Adrenal gland (tissue), 12 donors: ENCODE results near the gene PARD3B. TPM values are rescaled to one million over a fixed set of nuclear protein-coding genes. Genes with fewer than 3 reads are reported as not detected.

Source experiments
- DNase-seq, 7 donors: peaks; one replicate each; pipeline ENCODE4 v3.0.0-alpha.2; 2019 to 2020
- H3K27ac ChIP-seq, 5 donors: fragments of 200-600 bp; sonication (generic) in 4 of 5; 1 replicate in 3 of 5; 2 replicates in 2 of 5; pipeline versions ENCODE4 v1.5.1 to v1.8.0; 2016 to 2020; ENCODE audit warnings: mild to moderate bottlenecking in 1 of 5
- H3K27me3 ChIP-seq: fragments of 200-600 bp; 2 replicates; pipeline ENCODE4 v1.8.0; 2021
- H3K36me3 ChIP-seq, 2 donors: fragments of 200-600 bp; replicated peaks in 1 of 2; 1 replicate in 1 of 2; 2 replicates in 1 of 2; pipeline versions ENCODE4 v1.5.1 to v1.8.0; 2018 to 2022
- H3K4me1 ChIP-seq, 2 donors: fragments of 200-600 bp; replicated peaks in 1 of 2; 1 replicate in 1 of 2; 2 replicates in 1 of 2; pipeline versions ENCODE4 v1.5.1 to v1.8.0; 2018 to 2021
- H3K4me3 ChIP-seq, 4 donors: fragments of 200-600 bp; sonication (generic) in 3 of 4; one replicate each; pipeline ENCODE4 v1.5.1; 2016 to 2018
- H3K9me3 ChIP-seq, 3 donors: fragments of 200-600 bp; sonication (generic) in 1 of 3; replicated peaks in 1 of 3; 1 replicate in 2 of 3; 2 replicates in 1 of 3; pipeline versions ENCODE4 v1.5.1 to v1.8.0; 2016 to 2021
- CTCF ChIP-seq, 6 experiments: fragments of 450-650 bp in 4 of 6; fragments of 200-600 bp in 2 of 6; sonication (generic) in 1 of 6; IDR thresholded peaks; 1 replicate in 5 of 6; 2 replicates in 1 of 6; pipeline versions ENCODE4 v1.5.1 to v1.8.0; 2016 to 2021; ENCODE audit warnings: antibody characterized with exemption in 6 of 6, mild to moderate bottlenecking in 2 of 6, moderate library complexity in 1 of 6
- POLR2A ChIP-seq, 2 donors: fragments of 450-650 bp; IDR thresholded peaks; one replicate each; pipeline ENCODE4 v1.6.1; 2017; ENCODE audit warnings: antibody characterized with exemption in 2 of 2, mild to moderate bottlenecking in 2 of 2, moderate library complexity in 1 of 2
- WGBS, 4 donors: extraction: QIAGEN DNeasy Blood & Tissue Kit in 2 of 4; methylation state at CpG; one replicate each; pipeline versions ENCODE4 v1.1.5 to v1.1.7; 2013 to 2017; 5-methylcytosine and 5-hydroxymethylcytosine counted together
- intact Hi-C, 2 donors: fragments of 100-400 bp; cut with DNase I; formaldehyde crosslinking; loops; one replicate each; pipeline versions ENCODE4 v1.14.1 to v1.15.0; 2022 to 2023
- polyA plus RNA-seq, 3 donors: library from polyadenylated mRNA; stranded (reverse); fragments of 200-250 nt in 2 of 3; fragments of 350-450 nt in 1 of 3; fragmentation: Illumina TruSeq in 1 of 3; extraction: RNeasy Lipid Tissue Mini Kit (QIAGEN cat#74804) in 1 of 3; gene quantifications; one replicate each; pipeline ENCODE4 v1.2.3, GENCODE V29; 2013 to 2014
- total RNA-seq, 9 donors: library from RNA; depleted of rRNA in 4 of 9; stranded (reverse); fragments of >200 nt in 4 of 9; fragments of 120-200 nt in 1 of 9; fragmentation: NEBNext Ultra II Directional in 1 of 9; extraction: Animal tissue kit (Norgen Biotek cat#: 25700) in 1 of 9; gene quantifications; one replicate each; pipeline versions ENCODE4 v1.1.0 to v1.2.4, GENCODE V29; 2013 to 2023
- donor health status: healthy with polysubstance abuse.
- donor health status: Bipolar disorder and iron deficiency.
- donor health status: DM: yes; HTN: yes; CAD: no.
- donor health status: DM: no; HTN: no; CAD: no.
- donor health status: DM: no; HTN: no; CAD: no.
- donor health status: DM: yes; HTN: yes; CAD: no.

PARD3B gene
- total and polyA plus RNA-seq, 12 donors, result 1.9 to 20.4 (median 9.5) TPM

GRCh38 chr2:204947405-204947804, 402.1 kb downstream of the PARD3B start:
- Histone ChIP-seq H3K4me1 (no peaks in the 10 kb centered on the region), H3K27ac (no peak overlapping the region), H3K9me3 (no peaks in the 10 kb centered on the region), H3K4me3 (no peak overlapping the region), H3K27me3 (no peaks in the 10 kb centered on the region), H3K36me3 (no peaks in the 10 kb centered on the region)
- no peak for DNase-seq
- WGBS, 4 donors, result 58 to 67% (median 62%) methylated on average over 1 of the region's 1 CpG
- TF ChIP-seq CTCF (IDR thresholded peaks at IDR 0.05), result no peak
- intact Hi-C loops, result no loop called here

GRCh38 chr2:204948024-204948763, 402.9 kb downstream of the PARD3B start:
- Histone ChIP-seq H3K27ac (no peak overlapping the region), H3K36me3 (no peaks in the 10 kb centered on the region), H3K27me3 (no peaks in the 10 kb centered on the region), H3K9me3 (no peaks in the 10 kb centered on the region), H3K4me1 (no peaks in the 10 kb centered on the region), H3K4me3 (no peak overlapping the region)
- WGBS, 4 donors, result 70 to 78% (median 74%) methylated on average over 3 of the region's 3 CpGs
- no peak for DNase-seq
- TF ChIP-seq CTCF (IDR thresholded peaks at IDR 0.05) (no peak), POLR2A (IDR thresholded peaks at IDR 0.05) (no peak)
- intact Hi-C loops, result no loop called here

GRCh38 chr2:204948822-204949221, 403.5 kb downstream of the PARD3B start:
- Histone ChIP-seq H3K4me1 (no peaks in the 10 kb centered on the region), H3K4me3 (no peak overlapping the region), H3K27ac (no peak overlapping the region), H3K36me3 (no peaks in the 10 kb centered on the region), H3K9me3 (no peaks in the 10 kb centered on the region), H3K27me3 (no peaks in the 10 kb centered on the region)
- DNase-seq, result no peak
- TF ChIP-seq CTCF (IDR thresholded peaks at IDR 0.05) (no peak), POLR2A (IDR thresholded peaks at IDR 0.05) (no peak)
- intact Hi-C loops, result no loop called here
- WGBS, 4 donors, result 87 to 95% (median 90%) methylated on average over 1 of the region's 1 CpG

GRCh38 chr2:204950695-204951346, 405.5 kb downstream of the PARD3B start:
- Histone ChIP-seq H3K36me3 (no peaks in the 10 kb centered on the region), H3K27me3 (no peaks in the 10 kb centered on the region), H3K4me3 (no peak overlapping the region), H3K27ac (no peak overlapping the region), H3K4me1 (no peaks in the 10 kb centered on the region), H3K9me3 (no peaks in the 10 kb centered on the region)
- TF ChIP-seq CTCF (IDR thresholded peaks at IDR 0.05) (no peak), POLR2A (IDR thresholded peaks at IDR 0.05) (no peak)
- DNase-seq, result no peak
- WGBS, 4 donors, result 95 to 100% (median 97%) methylated on average over 2 of the region's 2 CpGs
- intact Hi-C loops, result no loop called here
